Keratinocyte (primary cell): ENCODE measurements around the gene ZNF446. TPM values are rescaled to one million over a fixed set of nuclear protein-coding genes. Genes with fewer than 3 reads are reported as not detected.
"Not testable (repeated sequence)": the region's sequence is repeated elsewhere in the genome, so short reads cannot be mapped to it uniquely, and the experiment has no call there.

Experiments used
- DNase-seq: peaks from one replicate; pipeline ENCODE4 v3.0.0-alpha.2; 2011; ENCODE audit warnings: low read depth, missing footprints, low spot score
- FAIRE-seq: peaks from 2 replicates; lab custom pipeline; 2011; peaks lifted over from hg19 to GRCh38; lab: Jason Lieb, UNC
- H2AFZ ChIP-seq: 2 replicates; pipeline ENCODE4 v1.6.0; 2012; ENCODE audit warnings: low read length, control low read depth, inconsistent platforms; ENCODE audit not compliant: control insufficient read depth
- H3K27ac ChIP-seq: 2 replicates; pipeline ENCODE4 v1.5.1; 2011; ENCODE audit warnings: low read length; ENCODE audit not compliant: control insufficient read depth, insufficient read depth
- H3K27me3 ChIP-seq: 3 replicates; pipeline ENCODE4 v1.6.0; 2011; ENCODE audit warnings: low read length; ENCODE audit not compliant: control insufficient read depth, insufficient read depth; ENCODE audit errors: extremely low read depth
- H3K36me3 ChIP-seq, 2 experiments: 2 replicates in 1 of 2; 3 replicates in 1 of 2; pipeline ENCODE4 v1.5.1; 2011; ENCODE audit warnings: low read length in 2 of 2, mild to moderate bottlenecking in 1 of 2; ENCODE audit not compliant: control insufficient read depth in 2 of 2, insufficient read depth in 2 of 2; ENCODE audit errors: extremely low read depth in 1 of 2
- H3K4me1 ChIP-seq: 3 replicates; pipeline ENCODE4 v1.5.1; 2011; ENCODE audit warnings: low read length; ENCODE audit not compliant: control insufficient read depth, insufficient read depth; ENCODE audit errors: extremely low read depth
- H3K4me2 ChIP-seq: 3 replicates; pipeline ENCODE4 v1.6.0; 2011; ENCODE audit warnings: low read depth, low read length; ENCODE audit not compliant: control insufficient read depth, insufficient read depth; ENCODE audit errors: extremely low read depth
- H3K4me3 ChIP-seq, 3 experiments: fragments of 200-600 bp in 1 of 3; sonication (generic) in 1 of 3; 2 replicates in 2 of 3; 3 replicates in 1 of 3; pipeline ENCODE4 v1.5.1; 2011 to 2016; ENCODE audit warnings: low read length in 3 of 3, mild to moderate bottlenecking in 3 of 3, control low read depth in 2 of 3, inconsistent platforms in 1 of 3, low read depth in 1 of 3, mixed read lengths in 1 of 3, mixed run types in 1 of 3, moderate library complexity in 1 of 3; ENCODE audit not compliant: control insufficient read depth in 2 of 3, insufficient read depth in 2 of 3; ENCODE audit errors: extremely low read depth in 1 of 3
- H3K79me2 ChIP-seq: 2 replicates; pipeline ENCODE4 v1.6.0; 2012; ENCODE audit warnings: low read length; ENCODE audit not compliant: control insufficient read depth, insufficient read depth
- H3K9ac ChIP-seq: 3 replicates; pipeline ENCODE4 v1.6.0; 2011; ENCODE audit warnings: low read length; ENCODE audit not compliant: control insufficient read depth, insufficient read depth; ENCODE audit errors: extremely low read depth
- H3K9me1 ChIP-seq: 3 replicates; pipeline ENCODE4 v1.6.0; 2011; ENCODE audit warnings: low read length; ENCODE audit not compliant: control insufficient read depth, insufficient read depth; ENCODE audit errors: extremely low read depth
- H3K9me3 ChIP-seq: 2 replicates; pipeline ENCODE4 v1.5.1; 2012; ENCODE audit warnings: low read depth, low read length; ENCODE audit not compliant: control insufficient read depth
- H4K20me1 ChIP-seq: 3 replicates; pipeline ENCODE4 v1.6.0; 2011; ENCODE audit warnings: low read length; ENCODE audit not compliant: control insufficient read depth, insufficient read depth; ENCODE audit errors: extremely low read depth
- CTCF ChIP-seq, 3 experiments: IDR thresholded peaks in 1 of 3; conservative IDR thresholded peaks in 1 of 3; optimal IDR thresholded peaks in 1 of 3; 2 replicates in 2 of 3; 3 replicates in 1 of 3; pipeline versions ENCODE3 to v1.5.1; 2011; ENCODE audit warnings: low read length in 3 of 3, mild to moderate bottlenecking in 3 of 3, moderate library complexity in 2 of 3, control low read depth in 1 of 3, inconsistent platforms in 1 of 3; ENCODE audit not compliant: insufficient read depth in 2 of 3; ENCODE audit errors: extremely low read depth in 1 of 3
- EZH2 ChIP-seq: IDR thresholded peaks from one replicate; pipeline ENCODE4 v1.6.1; 2012; ENCODE audit warnings: inconsistent platforms, mild to moderate bottlenecking, low read length, moderate library complexity
- dilution Hi-C: fragments of 300-500 bp; cut with MboI; formaldehyde crosslinking; loops from one replicate; pipeline ENCODE4 v1.7.0; 2020; ENCODE audit warnings: low sequenced_read_pairs; ENCODE audit not compliant: extremely low pct_ligation_motif_present
- polyA plus RNA-seq, 5 experiments: library from polyadenylated mRNA; depleted of rRNA in 3 of 5; stranded (reverse) in 3 of 5; stranded (forward) in 1 of 5; unstranded in 1 of 5; fragments of >200 nt; gene quantifications; 1 replicate in 1 of 5; 2 replicates in 3 of 5; 3 replicates in 1 of 5; pipeline versions ENCODE4 v1.2.1 to v1.2.3, GENCODE V29; 2011 to 2012; ENCODE audit warnings: missing spikeins in 2 of 5, low read depth in 1 of 5, low replicate concordance in 1 of 5

Gene ZNF446
- polyA plus RNA-seq, 1 donor (not counting 4 experiments of a cell fraction or from before 2014, with no cell fraction given): 2.1 TPM

GRCh38 chr19:58483776-58484175 lies 7.6 kb downstream of the ZNF446 start:
- Histone ChIP-seq H3K4me3 (no peak overlapping the region), H3K36me3 (peaks cover 0 to 9% of the 10 kb centered on the region in 2 experiments), H3K4me2 (no peak overlapping the region), H3K79me2 (no peaks in the 10 kb centered on the region), H3K4me1 (peaks cover 8% of the 10 kb centered on the region), H3K9me3 (no peaks in the 10 kb centered on the region), H3K9ac (no peak overlapping the region), H3K27me3 (no peaks in the 10 kb centered on the region), H3K9me1 (no peaks in the 10 kb centered on the region), H2AFZ (no peak overlapping the region), H4K20me1 (no peaks in the 10 kb centered on the region), H3K27ac (no peak overlapping the region)
- dilution Hi-C loops: no loop called here
- no peak for FAIRE-seq
- no peak for DNase-seq
- TF ChIP-seq CTCF (optimal IDR thresholded peaks at IDR 0.05 in 1 of 3, IDR thresholded peaks at IDR 0.05 in 1 of 3, conservative IDR thresholded peaks at IDR 0.05 in 1 of 3; ENCODE audit: extremely low read depth in 1 of 3, insufficient read depth in 2 of 3, low read length in 3 of 3) (no peak), EZH2 (no peak)

- H2AFZ ChIP-seq, H3K4me1 ChIP-seq, H3K4me2 ChIP-seq, H3K9ac ChIP-seq, H3K27me3 ChIP-seq, FAIRE-seq, H3K4me3 ChIP-seq, dilution Hi-C loops, H3K36me3 ChIP-seq, H3K9me3 ChIP-seq, H3K9me1 ChIP-seq, H3K27ac ChIP-seq, DNase-seq, H3K79me2 ChIP-seq, H4K20me1 ChIP-seq: not testable (repeated sequence)
These were observed 8.2 kb downstream of the ZNF446 start for GRCh38 chr19:58484349-58484748.

DNA sequence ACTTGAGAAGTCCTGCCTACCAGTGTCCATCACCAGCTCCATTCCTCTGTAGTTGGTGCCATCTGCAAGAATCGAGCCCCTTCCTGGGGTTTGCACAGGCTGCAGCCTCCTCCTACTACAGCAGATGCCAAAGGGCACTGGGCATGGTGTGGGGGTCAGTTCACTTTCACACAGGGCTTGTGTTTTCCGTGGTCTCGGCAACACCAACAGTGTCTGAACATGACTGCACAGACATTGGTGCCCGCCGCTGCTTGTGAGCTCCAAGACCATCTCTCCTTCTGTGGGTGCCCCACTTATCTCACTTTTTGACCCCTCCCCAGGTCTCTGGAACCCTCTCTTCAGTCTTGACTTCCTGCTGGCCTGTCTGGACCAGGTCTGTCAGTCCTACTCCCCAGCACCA lies 15.2 kb downstream of the ZNF446 start:
- Histone ChIP-seq H3K9ac (no peak overlapping the region), H3K4me1 (peaks cover 5% of the 10 kb centered on the region), H3K36me3 (no peaks in the 10 kb centered on the region), H3K27me3 (no peaks in the 10 kb centered on the region), H3K4me3 (no peak overlapping the region), H3K27ac (no peak overlapping the region), H4K20me1 (no peaks in the 10 kb centered on the region), H3K4me2 (no peak overlapping the region), H3K79me2 (no peaks in the 10 kb centered on the region), H3K9me3 (no peaks in the 10 kb centered on the region), H3K9me1 (no peaks in the 10 kb centered on the region), H2AFZ (no peak overlapping the region)
- no peak for DNase-seq
- dilution Hi-C loops: no loop called here
- no peak for FAIRE-seq
- TF ChIP-seq CTCF (optimal IDR thresholded peaks at IDR 0.05 in 1 of 3, IDR thresholded peaks at IDR 0.05 in 1 of 3, conservative IDR thresholded peaks at IDR 0.05 in 1 of 3; ENCODE audit: extremely low read depth in 1 of 3, insufficient read depth in 2 of 3, low read length in 3 of 3): no peak
- no peak for TF ChIP-seq EZH2
